ENCODE results near the gene SOX30. TPM values are rescaled to one million over a fixed set of nuclear protein-coding genes. Genes with fewer than 3 reads are reported as not detected.

SOX30 gene
- total RNA-seq, 1 donor from 2014 or later: not detected

- no peak overlapping the region for H3K4me3 Mint-ChIP-seq
- H3K36me3 Mint-ChIP-seq (ENCODE audit: low read depth): no peaks in the 10 kb centered on the region
- no peak for TF ChIP-seq CTCF (conservative IDR thresholded peaks at IDR 0.05)
- peaks cover 8% of the 10 kb centered on the region for H3K9me3 Mint-ChIP-seq
- H3K27ac Mint-ChIP-seq (ENCODE audit: unreplicated experiment): no peak overlapping the region
- H3K27me3 Mint-ChIP-seq (ENCODE audit: low read depth): no peaks in the 10 kb centered on the region
- DNase-seq (ENCODE audit: low read depth, low spot score): no peak
- peaks cover 10% of the 10 kb centered on the region for H3K4me1 Mint-ChIP-seq
Measured at GRCh38 chr5:157607371-157608161, 44.7 kb downstream of the SOX30 start.

- Mint-ChIP-seq H3K9me3 (peaks cover 8% of the 10 kb centered on the region), H3K4me1 (no peaks in the 10 kb centered on the region), H3K27me3 (ENCODE audit: low read depth) (no peaks in the 10 kb centered on the region), H3K36me3 (ENCODE audit: low read depth) (no peaks in the 10 kb centered on the region), H3K27ac (ENCODE audit: unreplicated experiment) (no peak overlapping the region), H3K4me3 (no peak overlapping the region)
- no peak for TF ChIP-seq CTCF (conservative IDR thresholded peaks at IDR 0.05)
- DNase-seq (ENCODE audit: low read depth, low spot score): no peak
Measured at GRCh38 chr5:157606046-157606445, 46.2 kb downstream of the SOX30 start.

GRCh38 chr5:157603333-157604190 is 48.7 kb downstream of the SOX30 start:
- no peak for TF ChIP-seq CTCF (conservative IDR thresholded peaks at IDR 0.05)
- Mint-ChIP-seq H3K9me3 (peaks cover 3% of the 10 kb centered on the region), H3K4me3 (no peak overlapping the region), H3K36me3 (ENCODE audit: low read depth) (no peaks in the 10 kb centered on the region), H3K27ac (ENCODE audit: unreplicated experiment) (no peak overlapping the region), H3K27me3 (ENCODE audit: low read depth) (no peaks in the 10 kb centered on the region), H3K4me1 (no peaks in the 10 kb centered on the region)
- no peak for DNase-seq (ENCODE audit: low read depth, low spot score)

- DNase-seq (ENCODE audit: low read depth, low spot score): no peak
- no peaks in the 10 kb centered on the region for H3K27me3 Mint-ChIP-seq (ENCODE audit: low read depth)
- no peak overlapping the region for H3K4me3 Mint-ChIP-seq
- H3K36me3 Mint-ChIP-seq (ENCODE audit: low read depth): no peaks in the 10 kb centered on the region
- H3K9me3 Mint-ChIP-seq: no peaks in the 10 kb centered on the region
- no peak for TF ChIP-seq CTCF (conservative IDR thresholded peaks at IDR 0.05)
- H3K4me1 Mint-ChIP-seq: peaks cover 1% of the 10 kb centered on the region
- H3K27ac Mint-ChIP-seq (ENCODE audit: unreplicated experiment): no peak overlapping the region
Measured at GRCh38 chr5:157602505-157602904, 49.7 kb downstream of the SOX30 start.

- TF ChIP-seq CTCF (conservative IDR thresholded peaks at IDR 0.05): no peak
- H3K27me3 Mint-ChIP-seq (ENCODE audit: low read depth): no peaks in the 10 kb centered on the region
- no peak overlapping the region for H3K4me3 Mint-ChIP-seq
- H3K9me3 Mint-ChIP-seq: peaks cover 3% of the 10 kb centered on the region
- peaks cover 10% of the 10 kb centered on the region for H3K4me1 Mint-ChIP-seq
- H3K27ac Mint-ChIP-seq (ENCODE audit: unreplicated experiment): no peak overlapping the region
- no peaks in the 10 kb centered on the region for H3K36me3 Mint-ChIP-seq (ENCODE audit: low read depth)
- no peak for DNase-seq (ENCODE audit: low read depth, low spot score)
Measured at GRCh38 chr5:157600252-157600651, 52.0 kb downstream of the SOX30 start.
